CD8-positive, alpha-beta memory T cell (primary cell): ENCODE results near the gene RIPOR3. TPM values are rescaled to one million over a fixed set of nuclear protein-coding genes. Genes with fewer than 3 reads are reported as not detected.

Experiments used
- CTCF ChIA-PET: fragments of 350-600 bp; sonication (Branson Sonifier 250); formaldehyde crosslinking; loops from one replicate; lab custom pipeline; 2021; ENCODE audit warnings: antibody characterized with exemption; lab: Charles Lee
- POLR2A ChIA-PET: fragments of 350-600 bp; sonication (Branson Sonifier 250); formaldehyde crosslinking; loops from one replicate; lab custom pipeline; 2021; ENCODE audit warnings: antibody characterized with exemption; lab: Charles Lee
- DNase-seq, 5 donors: peaks; one replicate each; pipeline versions ENCODE4 v3.0.0 to v3.0.0-alpha.2; 2020 to 2022; ENCODE audit warnings: mixed read lengths in 1 of 5
- H3K27ac ChIP-seq: one replicate; pipeline ENCODE4 v1.7.0; 2013; ENCODE audit warnings: low read depth, mild to moderate bottlenecking, low read length, moderate library complexity
- H3K27me3 ChIP-seq: 2 replicates; pipeline ENCODE4 v1.7.0; 2013; ENCODE audit warnings: low read length, mild to moderate bottlenecking; ENCODE audit not compliant: insufficient read depth, poor library complexity, severe bottlenecking
- H3K36me3 ChIP-seq: 2 replicates; pipeline ENCODE4 v1.7.0; 2013; ENCODE audit warnings: mild to moderate bottlenecking, low read length, moderate library complexity; ENCODE audit not compliant: insufficient read depth
- H3K4me1 ChIP-seq: 2 replicates; pipeline ENCODE4 v1.7.0; 2013; ENCODE audit warnings: mild to moderate bottlenecking, low read length, moderate library complexity; ENCODE audit not compliant: insufficient read depth
- H3K4me3 ChIP-seq: 2 replicates; pipeline ENCODE4 v1.7.0; 2013; ENCODE audit warnings: mild to moderate bottlenecking, low read length
- H3K9me3 ChIP-seq: 2 replicates; pipeline ENCODE4 v1.7.0; 2013; ENCODE audit warnings: mild to moderate bottlenecking, low read length
- H3K27ac Mint-ChIP-seq, 8 donors: one replicate each; pipeline ENCODE4 v1.8.0; 2020 to 2021; ENCODE audit warnings: mixed read lengths in 8 of 8, mild to moderate bottlenecking in 6 of 8, inconsistent platforms in 3 of 8, moderate library complexity in 3 of 8
- H3K27me3 Mint-ChIP-seq, 2 donors: one replicate each; pipeline ENCODE4 v1.8.0; 2020 to 2021; ENCODE audit warnings: mixed read lengths in 2 of 2, mild to moderate bottlenecking in 1 of 2, moderate library complexity in 1 of 2
- H3K36me3 Mint-ChIP-seq, 3 donors: one replicate each; pipeline ENCODE4 v1.8.0; 2020 to 2021; ENCODE audit warnings: mixed read lengths in 3 of 3, inconsistent platforms in 1 of 3, mild to moderate bottlenecking in 1 of 3
- H3K4me1 Mint-ChIP-seq, 3 donors: one replicate each; pipeline ENCODE4 v1.8.0; 2020 to 2021; ENCODE audit warnings: mixed read lengths in 3 of 3, inconsistent platforms in 1 of 3, mild to moderate bottlenecking in 1 of 3
- H3K4me3 Mint-ChIP-seq, 7 donors: one replicate each; pipeline ENCODE4 v1.8.0; 2020 to 2021; ENCODE audit warnings: mixed read lengths in 7 of 7, mild to moderate bottlenecking in 6 of 7, moderate library complexity in 4 of 7, inconsistent platforms in 2 of 7
- H3K9me3 Mint-ChIP-seq, 5 donors: one replicate each; pipeline ENCODE4 v1.8.0; 2020 to 2022; ENCODE audit warnings: mixed read lengths in 5 of 5, mild to moderate bottlenecking in 3 of 5, moderate library complexity in 2 of 5, inconsistent platforms in 1 of 5
- polyA plus RNA-seq: library from polyadenylated mRNA; unstranded; fragments of 300-500 nt; fragmentation: Illumina TruSeq; gene quantifications from one replicate; pipeline ENCODE4 v1.2.3, GENCODE V29; 2021
- total RNA-seq, 2 experiments: library from RNA; stranded (reverse); gene quantifications; one replicate each; pipeline ENCODE4 v1.2.3, GENCODE V29; 2021

RIPOR3 gene
- total and polyA plus RNA-seq, 3 experiments from 2014 or later = 1.8 TPM; not detected in 2

DNA sequence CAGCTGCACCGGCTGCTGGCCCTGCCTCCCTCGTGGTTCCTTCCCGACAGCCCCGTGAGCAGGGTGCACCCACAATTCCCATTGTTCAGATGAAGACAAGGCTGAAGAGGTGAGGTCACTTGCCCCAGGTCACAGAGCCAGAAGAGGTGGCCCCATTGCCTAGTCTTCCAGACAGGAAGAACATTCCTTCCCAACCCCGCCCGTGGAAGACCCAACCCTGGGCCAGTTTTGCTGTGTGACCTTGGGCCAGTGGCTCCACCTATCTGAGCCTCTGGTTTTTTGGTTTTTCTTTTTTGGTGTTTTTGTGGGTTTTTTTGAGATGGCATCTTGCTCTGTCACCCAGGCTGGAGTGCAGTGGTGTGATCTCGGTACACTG, 61.7 kb downstream of the RIPOR3 start:
- Mint-ChIP-seq H3K9me3 (no peaks in the 10 kb centered on the region), H3K27ac (no peak overlapping the region), H3K4me3 (no peak overlapping the region), H3K27me3 (peaks cover 0 to 4% of the 10 kb centered on the region in 2 donors), H3K4me1 (no peaks in the 10 kb centered on the region), H3K36me3 (no peaks in the 10 kb centered on the region)
- H3K36me3 ChIP-seq = no peaks in the 10 kb centered on the region
- no peak for DNase-seq
- H3K4me3 ChIP-seq = no peak overlapping the region
- ChIA-PET CTCF (no interaction called here), POLR2A (no interaction called here)
- no peaks in the 10 kb centered on the region for H3K9me3 ChIP-seq
- H3K4me1 ChIP-seq = no peaks in the 10 kb centered on the region
- no peak overlapping the region for H3K27ac ChIP-seq
- no peaks in the 10 kb centered on the region for H3K27me3 ChIP-seq

DNA sequence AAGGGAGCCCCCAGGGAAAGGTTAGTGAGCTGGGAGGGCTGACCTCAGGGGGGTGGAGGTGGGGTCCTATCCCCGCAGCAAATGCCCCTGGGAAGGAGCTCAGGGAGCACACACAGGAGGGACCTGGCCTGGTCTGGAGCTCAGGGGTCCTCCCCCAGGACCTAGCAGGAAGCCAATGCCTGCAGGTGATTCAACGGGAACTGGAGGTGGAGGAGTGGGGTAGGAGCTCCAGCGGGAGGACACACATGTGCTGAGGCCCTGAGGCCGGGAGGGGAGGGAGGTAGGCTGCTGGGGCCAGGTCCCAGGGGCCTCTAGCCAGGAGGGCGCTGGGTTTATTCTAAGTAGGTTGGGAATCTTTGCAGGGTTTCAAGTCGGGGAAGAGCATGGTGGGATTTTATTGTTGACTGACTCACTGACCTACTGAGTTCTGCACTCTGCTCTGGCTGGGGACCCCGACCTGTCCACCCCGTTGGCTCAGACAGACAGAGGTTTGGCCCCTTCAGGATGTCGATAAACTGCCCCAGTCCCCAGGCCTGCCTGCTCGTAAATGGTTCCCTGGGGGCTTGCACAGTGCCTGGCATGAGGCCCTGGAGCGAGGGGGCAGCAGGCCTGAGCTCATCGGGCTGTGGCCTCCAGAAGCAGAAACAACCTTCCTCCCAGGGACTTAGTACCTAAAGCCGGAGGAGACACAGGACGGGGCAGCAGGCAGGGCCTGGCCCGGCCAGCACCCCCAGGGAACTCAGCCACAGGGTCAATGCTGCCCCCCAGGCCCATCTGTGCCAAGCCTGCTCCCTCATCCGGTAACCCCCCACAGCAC, 62.3 kb downstream of the RIPOR3 start:
- DNase-seq = no peak
- H3K27ac Mint-ChIP-seq = no peak overlapping the region
- H3K4me1 Mint-ChIP-seq = no peaks in the 10 kb centered on the region
- no peaks in the 10 kb centered on the region for H3K36me3 Mint-ChIP-seq
- no peak overlapping the region for H3K4me3 ChIP-seq
- H3K36me3 ChIP-seq = no peaks in the 10 kb centered on the region
- H3K4me3 Mint-ChIP-seq = no peak overlapping the region
- POLR2A ChIA-PET = no interaction called here
- H3K9me3 ChIP-seq = no peaks in the 10 kb centered on the region
- peaks cover 0 to 4% of the 10 kb centered on the region in 2 donors for H3K27me3 Mint-ChIP-seq
- no peak overlapping the region for H3K27ac ChIP-seq
- no peaks in the 10 kb centered on the region for H3K27me3 ChIP-seq
- CTCF ChIA-PET = interaction anchor here (0.8 kb wide), 1 partner anchor 124 kb away, joined by 3 read pairs; no protein-coding TSS in a partner anchor
- H3K4me1 ChIP-seq = no peaks in the 10 kb centered on the region
- no peaks in the 10 kb centered on the region for H3K9me3 Mint-ChIP-seq

DNA sequence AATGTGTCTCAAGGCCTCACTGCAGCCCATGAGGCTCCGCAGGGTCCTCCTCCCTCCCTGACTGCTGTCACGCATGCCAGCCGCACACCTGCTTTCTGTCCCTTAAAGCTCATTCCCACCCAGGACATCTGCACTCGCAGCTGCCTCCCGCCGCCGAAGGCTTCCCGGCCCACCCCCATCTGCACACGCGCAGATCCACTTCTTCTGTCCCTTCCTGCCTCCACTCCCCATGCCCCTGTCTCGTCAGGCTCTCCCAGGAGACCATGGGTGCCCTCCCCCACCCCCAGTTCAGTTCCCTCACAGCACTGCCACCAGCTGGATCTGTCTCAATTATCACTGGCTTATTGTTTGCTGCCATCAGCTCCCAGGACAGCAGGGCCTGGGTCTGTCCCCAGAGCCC, 63.0 kb downstream of the RIPOR3 start:
- peaks cover 0 to 4% of the 10 kb centered on the region in 2 donors for H3K27me3 Mint-ChIP-seq
- Histone ChIP-seq H3K36me3 (no peaks in the 10 kb centered on the region), H3K27ac (no peak overlapping the region), H3K4me3 (no peak overlapping the region), H3K9me3 (no peaks in the 10 kb centered on the region), H3K4me1 (no peaks in the 10 kb centered on the region), H3K27me3 (no peaks in the 10 kb centered on the region)
- DNase-seq = no peak
- no peak overlapping the region for H3K4me3 Mint-ChIP-seq
- no peak overlapping the region for H3K27ac Mint-ChIP-seq
- no peaks in the 10 kb centered on the region for H3K36me3 Mint-ChIP-seq
- H3K4me1 Mint-ChIP-seq = no peaks in the 10 kb centered on the region
- ChIA-PET POLR2A (no interaction called here), CTCF (interaction anchor here (0.8 kb wide), 1 partner anchor 125 kb away, joined by 3 read pairs; no protein-coding TSS in a partner anchor)
- no peaks in the 10 kb centered on the region for H3K9me3 Mint-ChIP-seq

DNA sequence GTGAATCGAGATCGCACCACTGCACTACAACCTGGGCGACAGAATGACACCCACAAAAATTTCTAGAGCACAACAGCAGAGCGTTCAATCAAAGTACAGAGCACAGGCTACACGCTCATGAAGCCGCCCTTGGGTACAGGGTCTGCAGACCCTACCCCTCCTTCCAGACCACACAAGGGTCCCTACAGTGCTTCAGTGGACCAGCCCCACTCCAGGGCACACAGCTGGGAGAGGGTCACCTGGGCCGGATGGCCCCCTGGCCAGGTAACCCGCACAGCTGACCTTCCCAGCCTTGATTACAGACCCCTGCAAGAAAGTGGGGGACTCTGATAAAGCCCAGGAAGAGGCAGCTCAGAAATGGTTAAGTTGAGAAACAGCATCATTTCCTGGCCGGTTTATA, 63.6 kb downstream of the RIPOR3 start:
- no peaks in the 10 kb centered on the region for H3K4me1 Mint-ChIP-seq
- Histone ChIP-seq H3K9me3 (no peaks in the 10 kb centered on the region), H3K4me1 (no peaks in the 10 kb centered on the region), H3K4me3 (no peak overlapping the region), H3K27me3 (no peaks in the 10 kb centered on the region), H3K27ac (no peak overlapping the region), H3K36me3 (no peaks in the 10 kb centered on the region)
- CTCF ChIA-PET = no interaction called here
- DNase-seq = no peak
- H3K27ac Mint-ChIP-seq = no peak overlapping the region
- H3K9me3 Mint-ChIP-seq = no peaks in the 10 kb centered on the region
- peaks cover 0 to 4% of the 10 kb centered on the region in 2 donors for H3K27me3 Mint-ChIP-seq
- no peak overlapping the region for H3K4me3 Mint-ChIP-seq
- POLR2A ChIA-PET = no interaction called here
- H3K36me3 Mint-ChIP-seq = no peaks in the 10 kb centered on the region

DNA sequence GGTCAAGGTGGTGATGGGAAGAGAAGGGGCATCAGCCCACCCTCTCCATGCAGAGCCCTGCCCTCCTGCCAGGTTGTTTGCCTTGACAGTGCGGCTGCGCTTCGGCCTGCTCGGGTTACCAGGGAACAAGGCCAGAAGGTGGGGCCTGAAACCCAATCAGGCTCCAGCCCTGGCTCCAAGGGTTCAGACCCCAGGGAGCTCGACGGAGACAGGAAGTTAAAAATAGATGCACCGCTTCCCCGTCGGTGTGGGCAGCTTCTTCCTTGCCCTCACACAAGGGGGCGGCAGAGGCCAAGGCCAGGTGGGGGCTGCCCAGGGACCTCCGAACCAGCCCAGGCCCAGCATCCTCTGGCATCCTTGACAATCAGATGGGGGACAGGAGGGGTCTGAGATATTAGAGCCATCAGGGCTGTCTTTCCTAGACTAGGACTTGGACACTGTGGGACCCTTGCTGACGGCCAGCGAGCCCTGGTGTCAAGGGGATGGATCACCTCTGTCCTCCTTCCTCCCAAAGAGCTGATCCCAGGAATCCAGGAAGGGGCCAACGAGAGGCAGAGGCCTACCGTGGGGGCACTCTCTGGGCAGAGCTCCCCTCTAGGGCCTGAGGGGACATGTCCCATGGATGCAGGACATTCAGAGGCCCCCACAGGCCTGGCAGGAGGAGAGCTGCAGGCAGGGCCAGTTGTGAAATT, 65.2 kb downstream of the RIPOR3 start:
- no peak for DNase-seq
- H3K27ac Mint-ChIP-seq = no peak overlapping the region
- H3K27me3 ChIP-seq = no peaks in the 10 kb centered on the region
- POLR2A ChIA-PET = no interaction called here
- H3K9me3 ChIP-seq = no peaks in the 10 kb centered on the region
- H3K9me3 Mint-ChIP-seq = peaks cover 0 to 7% (median 0%) of the 10 kb centered on the region in 5 donors
- peaks cover 0 to 4% of the 10 kb centered on the region in 2 donors for H3K27me3 Mint-ChIP-seq
- H3K4me1 ChIP-seq = no peaks in the 10 kb centered on the region
- CTCF ChIA-PET = interaction anchor here (1.1 to 1.2 kb wide), 2 partner anchors 37 to 123 kb away, joined by 3 read pairs; no protein-coding TSS in a partner anchor
- no peak overlapping the region for H3K4me3 Mint-ChIP-seq
- no peak overlapping the region for H3K4me3 ChIP-seq
- H3K4me1 Mint-ChIP-seq = no peaks in the 10 kb centered on the region
- no peak overlapping the region for H3K27ac ChIP-seq
- H3K36me3 ChIP-seq = no peaks in the 10 kb centered on the region
- peaks cover 0 to 3% (median 0%) of the 10 kb centered on the region in 3 donors for H3K36me3 Mint-ChIP-seq

DNA sequence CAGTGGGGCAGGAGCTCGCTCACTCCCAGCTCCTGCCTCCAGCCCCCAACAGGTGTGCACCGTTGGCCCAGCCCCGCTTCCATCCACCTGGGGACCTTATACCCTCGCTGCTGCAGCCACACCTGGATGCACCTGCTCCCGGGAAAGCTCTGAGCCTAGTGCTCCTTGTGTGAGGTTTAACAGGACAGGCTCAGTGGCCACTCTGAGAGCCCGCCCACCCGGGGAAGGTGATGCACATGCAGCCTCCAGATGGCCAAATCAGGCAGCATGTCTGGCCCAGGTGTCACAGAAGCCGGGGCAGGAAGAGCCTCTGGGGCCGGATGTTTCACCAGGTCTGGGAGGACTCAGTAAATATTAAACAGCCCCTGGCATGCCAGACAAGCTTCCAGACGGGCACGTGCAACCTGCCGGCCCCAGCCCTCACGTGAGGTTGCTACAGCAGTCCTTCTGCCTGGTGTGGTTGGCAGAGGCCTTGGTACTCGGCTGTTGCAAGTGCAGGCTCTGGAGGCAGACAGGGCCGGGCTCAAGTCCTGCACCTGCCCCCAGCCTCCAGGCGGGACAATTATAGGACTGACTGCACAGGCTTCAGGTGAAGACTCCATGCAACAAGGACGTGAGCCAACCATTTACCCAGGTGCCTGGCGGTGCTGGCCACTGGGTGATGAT, 66.9 kb downstream of the RIPOR3 start:
- Mint-ChIP-seq H3K4me3 (no peak overlapping the region), H3K9me3 (peaks cover 0 to 13% (median 4%) of the 10 kb centered on the region in 5 donors), H3K27me3 (peaks cover 0 to 4% of the 10 kb centered on the region in 2 donors), H3K4me1 (no peaks in the 10 kb centered on the region), H3K36me3 (peaks cover 0 to 8% (median 0%) of the 10 kb centered on the region in 3 donors), H3K27ac (no peak overlapping the region)
- no peak overlapping the region for H3K27ac ChIP-seq
- CTCF ChIA-PET = no interaction called here
- H3K4me3 ChIP-seq = no peak overlapping the region
- H3K36me3 ChIP-seq = no peaks in the 10 kb centered on the region
- H3K4me1 ChIP-seq = no peaks in the 10 kb centered on the region
- H3K27me3 ChIP-seq = no peaks in the 10 kb centered on the region
- POLR2A ChIA-PET = no interaction called here
- H3K9me3 ChIP-seq = no peaks in the 10 kb centered on the region
- DNase-seq = no peak

DNA sequence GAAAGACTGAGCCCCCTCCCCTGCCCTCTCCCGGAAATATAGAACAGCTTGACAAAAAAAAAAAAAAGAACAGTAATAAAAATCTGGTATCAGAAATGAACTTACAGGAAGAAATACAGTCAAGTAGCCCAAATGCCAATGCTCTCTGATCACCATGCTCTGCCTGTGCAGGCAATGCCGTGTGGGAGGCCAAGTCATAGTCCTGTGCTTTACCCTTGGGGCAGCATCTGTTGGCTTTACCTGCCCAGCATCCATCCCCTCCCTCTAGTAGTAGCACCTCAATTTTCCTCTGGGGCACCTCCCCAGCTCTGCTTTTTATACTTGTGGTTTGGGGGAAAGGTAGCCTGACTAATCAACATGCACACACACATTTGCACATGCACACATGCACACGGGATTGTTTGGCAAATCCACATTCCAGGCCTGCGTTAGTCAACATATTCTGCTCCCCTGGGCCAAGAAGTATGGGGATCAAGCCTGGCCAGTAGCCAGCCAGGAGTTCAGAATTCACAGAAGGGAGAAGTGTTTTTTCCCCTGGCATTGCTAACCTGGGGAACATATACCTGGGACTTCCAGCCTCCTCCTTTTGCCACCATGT, 70.2 kb downstream of the RIPOR3 start:
- Histone ChIP-seq H3K4me1 (no peaks in the 10 kb centered on the region), H3K27ac (no peak overlapping the region), H3K4me3 (no peak overlapping the region), H3K9me3 (no peaks in the 10 kb centered on the region), H3K36me3 (no peaks in the 10 kb centered on the region), H3K27me3 (no peaks in the 10 kb centered on the region)
- Mint-ChIP-seq H3K27ac (no peak overlapping the region), H3K4me3 (no peak overlapping the region), H3K9me3 (peaks cover 0 to 13% (median 4%) of the 10 kb centered on the region in 5 donors), H3K4me1 (no peaks in the 10 kb centered on the region), H3K36me3 (peaks cover 0 to 8% (median 0%) of the 10 kb centered on the region in 3 donors), H3K27me3 (no peaks in the 10 kb centered on the region)
- ChIA-PET CTCF (no interaction called here), POLR2A (no interaction called here)
- DNase-seq = no peak
